ENCODE data around the gene EFR3B. TPM values are rescaled to one million over a fixed set of nuclear protein-coding genes. Genes with fewer than 3 reads are reported as not detected.
"Not testable (repeated sequence)": the region's sequence is repeated elsewhere in the genome, so short reads cannot be mapped to it uniquely, and the experiment has no call there.

The EFR3B gene
- total and polyA plus RNA-seq, 5 experiments from 2014 or later: 0.05 to 0.14 (median 0.06) TPM; not detected in 2

DNA sequence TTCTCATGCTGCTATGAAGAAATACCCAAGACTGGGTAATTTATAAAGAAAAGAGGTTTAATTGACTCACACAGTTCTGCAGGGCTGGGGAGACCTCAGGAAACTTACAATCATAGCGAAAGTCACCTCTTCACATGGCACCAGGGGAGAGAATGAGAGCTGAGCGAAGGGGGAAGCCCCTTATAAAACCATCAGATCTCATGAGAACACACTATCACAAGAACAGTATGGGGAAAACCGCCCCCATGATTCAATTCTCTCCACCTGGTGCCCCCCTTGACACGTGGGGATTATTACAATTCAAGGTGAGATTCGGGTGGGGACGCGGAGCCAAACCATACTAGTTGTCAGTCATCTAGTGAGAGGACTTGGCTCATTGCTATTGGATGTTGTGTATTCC is 60.5 kb downstream of the EFR3B start:
- H3K27ac Mint-ChIP-seq, H3K27me3 Mint-ChIP-seq, POLR2A ChIA-PET, DNase-seq, H3K9me3 Mint-ChIP-seq, H3K4me1 Mint-ChIP-seq, H3K4me3 Mint-ChIP-seq, ATAC-seq, H3K36me3 Mint-ChIP-seq: not testable (repeated sequence)

DNA sequence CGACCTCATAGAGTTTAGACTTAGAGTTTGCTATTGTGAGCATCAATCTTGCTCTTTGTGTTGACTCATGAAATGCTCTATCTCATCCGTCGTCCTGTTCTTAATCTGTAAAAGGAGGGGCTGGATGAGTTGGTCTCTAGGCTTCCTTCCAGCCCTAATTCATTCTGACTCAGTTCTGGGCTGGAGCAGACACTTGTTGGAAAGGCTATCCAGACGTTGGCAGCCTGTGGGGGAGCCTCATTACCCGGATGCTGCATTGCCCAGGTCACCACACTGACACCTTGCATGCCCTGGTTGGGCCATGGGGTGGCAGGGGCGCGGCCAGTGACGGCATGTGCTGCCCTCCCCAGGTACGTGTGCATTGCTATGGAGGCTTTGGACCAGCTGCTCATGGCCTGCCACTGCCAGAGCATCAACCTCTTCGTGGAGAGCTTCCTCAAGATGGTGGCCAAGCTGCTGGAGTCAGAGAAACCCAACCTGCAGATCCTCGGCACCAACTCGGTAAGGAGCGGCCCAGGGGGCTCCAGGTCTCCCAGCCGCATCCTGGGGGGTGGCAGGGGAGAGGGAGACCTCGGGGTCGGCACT is 61.5 kb downstream of the EFR3B start:
- POLR2A ChIA-PET: no interaction called here
- Mint-ChIP-seq H3K36me3 (no peaks in the 10 kb centered on the region), H3K4me1 (no peaks in the 10 kb centered on the region), H3K27me3 (peaks cover 0 to 3% (median 0%) of the 10 kb centered on the region in 5 donors), H3K9me3 (no peaks in the 10 kb centered on the region), H3K27ac (no peak overlapping the region), H3K4me3 (no peak overlapping the region)
- DNase-seq (no peak), ATAC-seq (no peak)

DNA sequence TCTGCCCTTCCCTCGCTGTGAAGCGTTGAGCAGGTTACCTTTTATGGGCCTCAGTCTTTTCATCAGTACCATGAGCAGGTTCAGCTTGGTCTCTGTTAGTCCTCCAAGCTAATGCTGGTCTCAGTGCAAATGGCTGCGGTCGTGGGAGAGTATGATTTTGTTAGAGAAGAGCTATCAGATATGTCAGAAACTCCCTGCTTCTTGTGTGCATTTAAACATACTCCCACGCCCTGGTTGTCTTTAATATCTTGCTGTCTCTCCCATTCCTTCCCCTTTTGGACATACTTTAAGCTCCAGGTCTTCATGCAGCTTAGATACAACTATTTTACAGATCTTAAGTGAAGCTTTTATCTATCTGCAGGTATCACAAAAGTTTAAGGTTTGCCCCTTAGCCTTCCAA is 62.9 kb downstream of the EFR3B start:
- Mint-ChIP-seq H3K27ac (no peak overlapping the region), H3K4me3 (no peak overlapping the region), H3K36me3 (no peaks in the 10 kb centered on the region), H3K27me3 (peaks cover 0 to 3% (median 2%) of the 10 kb centered on the region in 5 donors), H3K4me1 (peaks cover 0 to 6% (median 0%) of the 10 kb centered on the region in 4 donors), H3K9me3 (no peaks in the 10 kb centered on the region)
- POLR2A ChIA-PET: interaction anchor here (0.8 kb wide), 1 partner anchor 15 kb away, joined by 4 read pairs; no protein-coding TSS in a partner anchor
- no peak for ATAC-seq
- DNase-seq: no peak

DNA sequence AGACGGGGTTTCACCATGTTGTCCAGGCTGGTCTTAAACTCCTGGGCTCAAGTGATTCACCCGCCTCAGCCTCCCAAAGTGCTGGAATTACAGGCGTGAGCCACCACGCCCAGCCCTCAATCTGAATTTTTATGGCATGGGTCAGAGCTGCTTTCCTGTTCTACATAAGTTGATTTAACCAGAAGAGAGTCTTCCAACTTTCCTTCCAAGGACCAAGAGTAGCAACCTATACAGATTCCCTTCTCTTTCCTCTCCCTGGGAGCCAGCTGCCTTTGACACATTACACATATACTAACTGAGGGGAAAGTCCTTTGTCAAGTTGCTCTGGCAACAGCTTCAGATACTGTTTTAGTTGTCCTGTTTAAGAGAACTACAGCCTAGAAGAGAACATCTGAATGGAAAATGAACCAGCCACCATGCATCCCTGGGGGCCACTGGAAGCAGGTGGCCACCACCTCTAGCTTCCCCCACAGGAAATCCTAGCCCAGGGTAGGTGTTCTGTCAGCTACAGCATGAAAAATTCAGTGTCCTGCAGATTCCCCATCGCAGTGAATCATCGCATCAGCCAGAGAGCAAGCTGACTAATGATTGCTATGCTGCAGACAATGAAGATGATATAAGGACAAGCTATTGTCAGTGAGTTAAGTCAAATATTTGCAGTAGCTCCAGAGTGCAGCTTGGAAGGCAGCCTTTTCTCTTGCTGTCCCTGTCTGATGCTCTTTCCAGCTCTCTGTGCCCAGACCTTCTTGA is 63.6 kb downstream of the EFR3B start:
- POLR2A ChIA-PET: interaction anchor here (0.8 kb wide), 1 partner anchor 15 kb away, joined by 4 read pairs; no protein-coding TSS in a partner anchor
- no peak for DNase-seq
- no peak overlapping the region for H3K4me3 Mint-ChIP-seq
- no peak for ATAC-seq
- peaks cover 0 to 6% (median 0%) of the 10 kb centered on the region in 4 donors for H3K4me1 Mint-ChIP-seq
- peaks cover 0 to 2% (median 1%) of the 10 kb centered on the region in 5 donors for H3K27me3 Mint-ChIP-seq
- H3K27ac Mint-ChIP-seq: no peak overlapping the region
- H3K9me3 Mint-ChIP-seq: no peaks in the 10 kb centered on the region
- no peaks in the 10 kb centered on the region for H3K36me3 Mint-ChIP-seq

DNA sequence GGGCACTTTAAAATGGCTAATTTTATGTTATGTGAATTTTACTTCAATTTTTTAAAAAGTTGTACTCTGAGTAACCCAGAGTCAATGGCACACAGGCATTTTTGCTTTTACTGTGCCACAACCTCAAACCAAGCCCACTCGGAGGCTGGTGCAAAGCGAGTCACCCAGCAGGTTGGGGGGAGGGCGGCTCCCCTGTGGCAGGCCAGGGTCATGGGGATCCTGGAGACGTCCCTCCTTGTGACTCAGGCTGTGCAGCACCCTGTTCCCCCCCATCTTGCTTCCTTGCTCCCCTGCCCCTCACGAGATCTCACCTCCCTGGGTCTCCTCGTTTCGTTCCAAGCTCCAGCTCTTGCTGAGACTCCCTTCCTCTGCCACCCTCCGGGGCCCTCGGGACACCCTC is 67.9 kb downstream of the EFR3B start:
- ATAC-seq (no peak), DNase-seq (no peak)
- H3K27me3 Mint-ChIP-seq: peaks cover 0 to 2% (median 1%) of the 10 kb centered on the region in 5 donors
- no peaks in the 10 kb centered on the region for H3K36me3 Mint-ChIP-seq
- POLR2A ChIA-PET: no interaction called here
- H3K9me3 Mint-ChIP-seq: no peaks in the 10 kb centered on the region
- no peak overlapping the region for H3K4me3 Mint-ChIP-seq
- no peak overlapping the region for H3K27ac Mint-ChIP-seq
- H3K4me1 Mint-ChIP-seq: peaks cover 0 to 6% (median 0%) of the 10 kb centered on the region in 4 donors

DNA sequence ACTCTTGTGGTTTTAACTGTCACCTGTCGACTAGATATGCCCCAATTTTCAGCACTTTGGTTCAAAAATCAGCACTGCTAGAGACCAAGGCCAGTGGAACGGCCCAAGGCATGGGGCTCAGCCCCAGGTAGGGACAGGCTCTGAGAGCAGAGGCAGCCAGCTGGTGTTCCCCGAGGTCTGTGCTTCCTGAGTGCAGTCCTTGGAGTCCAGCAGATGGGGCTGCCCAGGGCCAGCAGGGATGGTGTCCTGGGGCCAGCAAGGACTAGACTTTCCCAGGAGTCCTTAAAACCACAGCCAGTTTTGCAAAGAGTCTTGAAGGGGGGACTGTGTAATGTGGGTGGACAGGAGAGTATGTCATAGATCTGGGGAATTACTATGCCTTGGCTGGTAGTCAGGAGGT is 70.2 kb downstream of the EFR3B start:
- Mint-ChIP-seq H3K27me3 (peaks cover 0 to 3% (median 2%) of the 10 kb centered on the region in 5 donors), H3K27ac (no peak overlapping the region), H3K9me3 (no peaks in the 10 kb centered on the region), H3K36me3 (no peaks in the 10 kb centered on the region), H3K4me3 (no peak overlapping the region), H3K4me1 (peaks cover 0 to 6% (median 0%) of the 10 kb centered on the region in 4 donors)
- DNase-seq (no peak), ATAC-seq (no peak)
- POLR2A ChIA-PET: no interaction called here

DNA sequence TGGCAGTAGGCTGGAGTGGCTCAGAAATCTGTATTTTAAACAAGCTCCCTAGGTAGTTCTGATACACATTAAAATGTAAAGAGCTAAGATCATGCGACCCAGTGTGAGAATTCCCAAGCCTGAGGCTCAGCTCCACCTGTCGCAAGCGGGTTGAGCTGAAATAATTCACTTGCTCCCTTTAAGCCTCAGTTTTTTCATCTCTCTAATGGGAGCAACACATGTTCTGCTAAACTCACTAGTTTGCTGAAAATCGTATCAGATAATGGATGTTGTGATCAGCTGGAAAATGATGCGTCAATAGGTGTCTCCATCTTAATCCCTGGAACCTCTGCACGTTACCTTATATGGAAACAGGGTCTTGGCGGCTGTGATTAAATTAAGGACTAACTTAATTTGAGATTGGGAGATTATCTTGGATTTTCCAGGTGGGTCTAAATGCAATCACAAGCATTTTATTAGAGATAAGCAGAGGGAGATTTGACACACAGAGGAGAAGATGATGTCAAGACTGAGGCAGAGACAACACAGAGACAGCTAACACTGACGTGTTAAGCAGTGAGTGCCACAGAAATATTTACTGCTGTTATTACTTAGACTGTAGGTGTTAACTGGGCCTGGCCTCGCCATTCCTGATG is 73.5 kb downstream of the EFR3B start:
- H3K36me3 Mint-ChIP-seq: no peaks in the 10 kb centered on the region
- DNase-seq (no peak), ATAC-seq (no peak)
- no peak overlapping the region for H3K4me3 Mint-ChIP-seq
- H3K4me1 Mint-ChIP-seq: no peaks in the 10 kb centered on the region
- no peak overlapping the region for H3K27ac Mint-ChIP-seq
- POLR2A ChIA-PET: no interaction called here
- H3K27me3 Mint-ChIP-seq: peaks cover 0 to 6% (median 2%) of the 10 kb centered on the region in 5 donors
- H3K9me3 Mint-ChIP-seq: no peaks in the 10 kb centered on the region

DNA sequence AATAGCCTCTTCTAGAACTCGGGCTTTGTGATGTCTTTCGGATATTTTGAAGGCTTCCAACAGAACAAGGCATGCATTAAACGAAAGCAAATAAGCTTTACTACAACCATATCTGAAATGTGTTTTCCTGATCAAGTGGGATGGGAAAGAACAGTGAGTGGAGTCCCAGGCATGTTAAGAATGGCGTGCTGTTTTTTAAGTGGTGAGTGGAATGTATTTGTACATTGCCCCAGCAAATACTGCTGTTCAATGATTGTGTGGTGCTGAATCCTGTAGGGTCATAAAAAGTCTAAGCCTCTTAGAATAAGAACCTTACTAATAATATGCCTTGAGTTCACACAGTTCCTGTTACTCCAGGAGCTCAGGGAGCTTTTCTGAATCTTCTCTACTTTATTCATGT is 74.0 kb downstream of the EFR3B start:
- no peaks in the 10 kb centered on the region for H3K36me3 Mint-ChIP-seq

DNA sequence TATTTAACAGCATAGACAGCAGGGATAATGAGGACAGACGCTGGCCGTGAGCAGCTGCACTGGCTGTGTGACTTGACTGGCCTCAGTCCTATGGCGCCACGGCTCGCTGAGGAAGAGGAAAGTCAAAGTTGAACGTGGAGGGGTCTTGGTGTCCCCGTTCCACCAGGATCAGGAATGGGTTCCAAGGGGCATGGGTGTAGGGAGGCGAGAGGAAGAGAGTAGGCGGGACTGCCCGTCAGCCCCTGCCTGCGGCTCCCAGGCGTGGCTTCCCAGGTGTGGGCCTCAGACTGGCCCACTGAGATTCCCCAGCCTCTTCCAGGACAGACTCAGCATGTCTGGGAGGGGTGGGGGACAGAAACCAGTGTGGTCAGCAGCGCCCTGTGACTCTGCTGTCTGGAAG is 75.1 kb downstream of the EFR3B start:
- Mint-ChIP-seq H3K27me3 (peaks cover 0 to 6% (median 2%) of the 10 kb centered on the region in 5 donors), H3K9me3 (no peaks in the 10 kb centered on the region), H3K4me1 (no peaks in the 10 kb centered on the region), H3K36me3 (no peaks in the 10 kb centered on the region), H3K27ac (no peak overlapping the region), H3K4me3 (no peak overlapping the region)
- no peak for DNase-seq
- ATAC-seq: no peak
- POLR2A ChIA-PET: no interaction called here

More for the DNA sequence above, 74.0 kb downstream of the EFR3B start:
- Mint-ChIP-seq H3K4me3 (no peak overlapping the region), H3K9me3 (no peaks in the 10 kb centered on the region), H3K27ac (no peak overlapping the region), H3K4me1 (no peaks in the 10 kb centered on the region), H3K27me3 (peaks cover 0 to 6% (median 2%) of the 10 kb centered on the region in 5 donors)
- ATAC-seq: no peak
- no peak for DNase-seq
- POLR2A ChIA-PET: no interaction called here

DNA sequence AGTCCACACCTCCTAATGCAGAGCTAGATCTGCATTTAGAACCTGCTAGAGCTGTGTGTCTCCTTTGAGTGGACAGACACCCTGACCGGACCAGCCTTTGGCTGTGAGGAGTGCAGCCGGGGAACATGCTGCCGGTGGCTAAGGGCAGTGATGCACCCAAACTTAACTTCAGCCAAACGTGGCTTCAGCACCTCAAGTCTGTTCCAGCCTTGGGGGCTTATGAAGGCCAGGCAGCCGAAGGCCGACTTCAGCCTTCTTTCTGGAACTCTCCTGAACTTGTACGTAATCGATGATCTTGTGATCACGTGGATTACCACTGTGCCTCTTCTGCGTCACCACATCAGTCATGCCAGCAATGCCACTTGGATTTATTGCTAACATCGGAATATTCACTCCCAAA is 77.4 kb downstream of the EFR3B start:
- H3K9me3 Mint-ChIP-seq: no peaks in the 10 kb centered on the region
- no peak overlapping the region for H3K27ac Mint-ChIP-seq
- peaks cover 0 to 1% (median 0%) of the 10 kb centered on the region in 4 donors for H3K4me1 Mint-ChIP-seq
- no peak for DNase-seq
- POLR2A ChIA-PET: no interaction called here
- peaks cover 0 to 14% (median 8%) of the 10 kb centered on the region in 5 donors for H3K27me3 Mint-ChIP-seq
- H3K36me3 Mint-ChIP-seq: no peaks in the 10 kb centered on the region
- ATAC-seq: no peak
- H3K4me3 Mint-ChIP-seq: no peak overlapping the region

DNA sequence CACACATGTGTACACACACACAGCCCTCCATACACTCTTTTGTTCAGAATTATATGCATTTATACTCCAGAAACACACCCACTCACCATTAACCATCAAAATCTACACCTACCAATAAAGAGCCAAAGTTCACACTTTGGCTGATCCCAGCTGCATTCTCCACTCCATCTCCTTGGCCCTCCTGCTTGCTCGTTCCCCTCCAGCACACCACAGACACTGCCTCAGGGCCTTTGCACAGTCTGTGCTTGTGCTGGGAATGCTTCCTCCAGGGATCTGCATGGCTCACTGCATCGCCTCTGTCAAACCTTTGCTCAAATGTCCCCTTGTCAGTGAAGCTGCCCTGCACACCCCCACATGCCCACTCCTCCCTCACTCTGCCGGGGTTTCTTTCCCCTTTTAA is 80.5 kb downstream of the EFR3B start:
- Mint-ChIP-seq H3K36me3 (no peaks in the 10 kb centered on the region), H3K27ac (no peak overlapping the region), H3K27me3 (peaks cover 0 to 11% (median 8%) of the 10 kb centered on the region in 5 donors), H3K4me3 (no peak overlapping the region), H3K9me3 (no peaks in the 10 kb centered on the region), H3K4me1 (peaks cover 0 to 1% (median 0%) of the 10 kb centered on the region in 4 donors)
- ATAC-seq (no peak), DNase-seq (no peak)
- POLR2A ChIA-PET: no interaction called here

DNA sequence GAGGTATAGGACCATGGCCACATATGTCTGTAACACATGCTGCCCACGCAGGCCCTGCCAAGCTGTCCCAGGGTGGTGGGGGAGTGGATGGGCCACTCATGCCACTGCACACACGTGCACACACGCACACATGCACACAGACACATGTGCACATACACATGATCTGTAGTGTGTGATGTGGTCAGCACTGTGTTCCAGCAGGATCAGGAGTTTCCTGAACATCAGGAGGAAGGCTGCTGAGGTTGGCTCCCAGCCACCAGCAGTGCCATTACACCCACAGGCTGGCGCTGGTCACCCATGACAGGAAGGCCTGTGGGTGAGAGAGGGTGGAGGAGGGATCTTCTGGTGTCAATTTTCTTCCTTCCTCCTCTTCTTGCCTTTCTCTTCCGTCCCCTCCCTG is 81.8 kb downstream of the EFR3B start:
- ATAC-seq: no peak
- H3K4me3 Mint-ChIP-seq: no peak overlapping the region
- H3K27me3 Mint-ChIP-seq: peaks cover 0 to 8% (median 6%) of the 10 kb centered on the region in 5 donors

DNA sequence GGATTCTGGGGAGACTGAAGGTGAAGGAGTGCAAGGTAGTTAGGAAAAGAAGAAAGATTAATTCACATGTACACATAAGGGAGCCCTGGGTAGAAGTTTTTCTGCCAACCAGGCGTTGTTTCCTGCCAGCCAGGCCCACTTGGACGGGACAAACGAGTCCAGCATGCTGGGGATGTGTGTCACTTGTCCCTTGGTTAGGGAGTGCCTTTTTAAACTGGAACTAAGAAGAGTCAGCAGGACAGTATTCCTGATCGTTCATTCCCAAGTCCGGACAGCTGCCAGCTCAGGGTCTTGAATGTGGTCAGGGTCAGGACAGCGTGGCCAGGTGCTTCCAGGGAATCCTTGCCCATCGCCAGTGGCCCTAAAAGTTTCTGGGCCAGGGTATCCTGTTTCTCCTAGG is 83.3 kb downstream of the EFR3B start:
- no peak overlapping the region for H3K4me3 Mint-ChIP-seq
- H3K36me3 Mint-ChIP-seq: no peaks in the 10 kb centered on the region
- no peak for ATAC-seq
- POLR2A ChIA-PET: interaction anchor here (0.7 kb wide), 1 partner anchor 154 kb away, joined by 3 read pairs; the partner anchor contains the start of gene DNAJC27
- no peak for DNase-seq
- no peaks in the 10 kb centered on the region for H3K9me3 Mint-ChIP-seq
- no peak overlapping the region for H3K27ac Mint-ChIP-seq
- H3K4me1 Mint-ChIP-seq: peaks cover 5 to 10% (median 7%) of the 10 kb centered on the region in 4 donors
- H3K27me3 Mint-ChIP-seq: peaks cover 3 to 10% (median 7%) of the 10 kb centered on the region in 5 donors

More for the DNA sequence above, 81.8 kb downstream of the EFR3B start:
- no peaks in the 10 kb centered on the region for H3K9me3 Mint-ChIP-seq
- POLR2A ChIA-PET: no interaction called here
- no peaks in the 10 kb centered on the region for H3K36me3 Mint-ChIP-seq
- peaks cover 0 to 1% (median 0%) of the 10 kb centered on the region in 4 donors for H3K4me1 Mint-ChIP-seq
- no peak for DNase-seq
- no peak overlapping the region for H3K27ac Mint-ChIP-seq

All from naive thymus-derived CD8-positive, alpha-beta T cell (primary cell).